ENCODE results near the gene DEFB124. TPM values are rescaled to one million over a fixed set of nuclear protein-coding genes. Genes with fewer than 3 reads are reported as not detected.
"Not testable (repeated sequence)": the region's sequence is repeated elsewhere in the genome, so short reads cannot be mapped to it uniquely, and the experiment has no call there.

The DEFB124 gene
- total RNA-seq, 1 experiment from 2014 or later: not detected

DNA sequence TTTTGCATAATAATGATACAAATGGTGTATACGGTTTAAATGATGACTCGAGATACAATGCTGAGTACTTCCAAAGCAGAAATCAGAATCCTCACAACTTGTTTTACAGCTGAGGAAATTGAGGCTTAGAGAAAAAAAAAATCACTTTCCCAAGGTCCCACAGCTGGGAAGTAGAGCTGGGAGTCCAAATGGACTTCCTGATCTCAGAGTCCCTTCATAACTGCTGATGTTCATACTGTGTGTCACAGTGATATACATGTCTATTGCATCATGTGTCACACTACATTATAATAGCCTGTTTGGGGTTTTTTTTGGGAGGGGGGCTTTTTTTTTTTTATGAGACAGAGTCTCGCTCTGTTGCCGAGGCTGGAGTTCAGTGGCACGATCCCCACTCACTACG lies 47.8 kb upstream of the DEFB124 start:
- intact Hi-C loops (cut with micrococcal nuclease): no loop called here
- Histone ChIP-seq H3K27me3 (ENCODE audit: low read length) (no peaks in the 10 kb centered on the region), H3K9me3 (ENCODE audit: low read length) (no peaks in the 10 kb centered on the region), H2AFZ (ENCODE audit: low read length) (no peak overlapping the region), H3K9ac (ENCODE audit: low read length) (no peak overlapping the region), H3K27ac (ENCODE audit: low read length) (no peak overlapping the region), H3K4me2 (ENCODE audit: low read length) (no peak overlapping the region), H3K36me3 (ENCODE audit: low read depth, low read length) (peaks cover 17% of the 10 kb centered on the region), H3F3A (ENCODE audit: low read length, unreplicated experiment) (no peaks in the 10 kb centered on the region), H3K9me2 (replicated peaks; ENCODE audit: low read length) (no peaks in the 10 kb centered on the region), H4K20me1 (ENCODE audit: low read length) (peaks cover 24% of the 10 kb centered on the region; the same call in 1 of the 2 replicates), H3K4me3 (ENCODE audit: low read length) (no peak overlapping the region), H3K79me2 (ENCODE audit: low read length) (peaks cover 76% of the 10 kb centered on the region), H3K4me1 (ENCODE audit: insufficient read depth, low read length) (no peaks in the 10 kb centered on the region)
- CTCF ChIA-PET: no interaction called here
- no TSS peak for BruUV-seq (replicated peaks)
- POLR2A ChIA-PET (ENCODE audit: unreplicated experiment): no interaction called here
- ATAC-seq: no peak
- TF ChIP-seq EZH2phosphoT487 (IDR thresholded peaks at IDR 0.05; ENCODE audit: borderline replicate concordance, low read length) (no peak), EZH2 (IDR thresholded peaks at IDR 0.05; ENCODE audit: low read length, unreplicated experiment) (no peak)
- TF ChIP-seq, protein P1, sequence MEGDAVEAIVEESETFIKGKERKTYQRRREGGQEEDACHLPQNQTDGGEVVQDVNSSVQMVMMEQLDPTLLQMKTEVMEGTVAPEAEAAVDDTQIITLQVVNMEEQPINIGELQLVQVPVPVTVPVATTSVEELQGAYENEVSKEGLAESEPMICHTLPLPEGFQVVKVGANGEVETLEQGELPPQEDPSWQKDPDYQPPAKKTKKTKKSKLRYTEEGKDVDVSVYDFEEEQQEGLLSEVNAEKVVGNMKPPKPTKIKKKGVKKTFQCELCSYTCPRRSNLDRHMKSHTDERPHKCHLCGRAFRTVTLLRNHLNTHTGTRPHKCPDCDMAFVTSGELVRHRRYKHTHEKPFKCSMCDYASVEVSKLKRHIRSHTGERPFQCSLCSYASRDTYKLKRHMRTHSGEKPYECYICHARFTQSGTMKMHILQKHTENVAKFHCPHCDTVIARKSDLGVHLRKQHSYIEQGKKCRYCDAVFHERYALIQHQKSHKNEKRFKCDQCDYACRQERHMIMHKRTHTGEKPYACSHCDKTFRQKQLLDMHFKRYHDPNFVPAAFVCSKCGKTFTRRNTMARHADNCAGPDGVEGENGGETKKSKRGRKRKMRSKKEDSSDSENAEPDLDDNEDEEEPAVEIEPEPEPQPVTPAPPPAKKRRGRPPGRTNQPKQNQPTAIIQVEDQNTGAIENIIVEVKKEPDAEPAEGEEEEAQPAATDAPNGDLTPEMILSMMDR (conservative IDR thresholded peaks at IDR 0.05; ENCODE audit: low read depth, low read length): no peak
- no peak for DNase-seq

DNA sequence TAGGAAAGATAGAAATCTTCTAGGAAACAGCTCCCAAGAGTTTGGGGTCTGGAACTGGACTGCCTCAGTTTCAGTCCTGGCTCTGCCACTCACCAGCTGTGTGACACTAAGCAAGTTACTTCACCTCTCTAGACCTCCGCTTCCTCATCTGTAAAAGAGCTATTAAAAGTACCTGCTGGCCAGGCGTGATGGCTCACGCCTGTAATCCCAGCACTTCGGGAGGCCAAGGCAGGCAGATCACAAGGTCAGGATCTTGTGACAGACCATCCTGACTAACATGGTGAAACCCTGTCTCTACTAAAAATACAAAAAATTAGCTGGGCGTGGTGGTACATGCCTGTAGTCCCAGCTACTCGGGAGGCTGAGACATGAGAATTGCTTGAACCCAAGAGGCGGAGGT lies 46.3 kb upstream of the DEFB124 start:
- H3K79me2 ChIP-seq (ENCODE audit: low read length): peaks cover 85% of the 10 kb centered on the region
- H3K4me2 ChIP-seq (ENCODE audit: low read length); ATAC-seq; POLR2A ChIA-PET (ENCODE audit: unreplicated experiment); H3K9me2 ChIP-seq (replicated peaks; ENCODE audit: low read length); DNase-seq; H3K27ac ChIP-seq (ENCODE audit: low read length); intact Hi-C loops (cut with micrococcal nuclease); H2AFZ ChIP-seq (ENCODE audit: low read length); H3K9ac ChIP-seq (ENCODE audit: low read length); H3K27me3 ChIP-seq (ENCODE audit: low read length); BruUV-seq (replicated peaks); H3K9me3 ChIP-seq (ENCODE audit: low read length); H3F3A ChIP-seq (ENCODE audit: low read length, unreplicated experiment); H3K4me3 ChIP-seq (ENCODE audit: low read length): not testable (repeated sequence)
- H4K20me1 ChIP-seq (ENCODE audit: low read length): peaks cover 31% of the 10 kb centered on the region; the same call in 1 of the 2 replicates
- CTCF ChIA-PET: interaction anchor here (0.6 kb wide), 1 partner anchor 1707 kb away, joined by 3 read pairs; no protein-coding TSS in a partner anchor
- H3K36me3 ChIP-seq (ENCODE audit: low read depth, low read length): peaks cover 10% of the 10 kb centered on the region; the same call in 1 of the 2 replicates
- peaks cover 13% of the 10 kb centered on the region for H3K4me1 ChIP-seq (ENCODE audit: insufficient read depth, low read length)

DNA sequence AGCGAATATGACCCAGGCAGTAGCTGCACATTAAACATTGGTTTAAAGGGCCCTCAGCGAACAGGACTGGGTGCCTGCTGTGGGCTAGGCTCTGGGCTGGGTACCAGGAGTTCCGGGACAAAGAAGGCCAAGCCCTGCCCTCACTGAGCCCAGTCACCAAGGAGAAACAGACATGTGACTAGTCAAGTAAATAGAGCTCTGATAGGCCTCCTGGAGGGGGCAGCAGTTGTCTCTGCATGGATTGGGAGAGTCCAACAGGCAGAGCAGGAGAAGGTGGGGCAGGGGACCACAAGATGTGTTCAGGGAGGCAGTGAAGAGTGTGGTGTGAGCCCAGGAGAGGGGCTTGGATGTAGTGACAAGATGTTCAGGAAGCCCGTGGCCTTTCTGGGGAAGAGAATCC lies 42.4 kb upstream of the DEFB124 start:
- no peak overlapping the region for H3K9ac ChIP-seq (ENCODE audit: low read length)
- TF ChIP-seq, protein P1 (conservative IDR thresholded peaks at IDR 0.05; ENCODE audit: low read depth, low read length): peak; percentile 64
- TF ChIP-seq EZH2phosphoT487 (IDR thresholded peaks at IDR 0.05; ENCODE audit: borderline replicate concordance, low read length): no peak
- TF ChIP-seq EZH2 (IDR thresholded peaks at IDR 0.05; ENCODE audit: low read length, unreplicated experiment): no peak
- no peaks in the 10 kb centered on the region for H3K9me3 ChIP-seq (ENCODE audit: low read length)
- H3K79me2 ChIP-seq (ENCODE audit: low read length): peaks cover 73% of the 10 kb centered on the region
- peak overlapping the region; percentile 97 for H3K4me2 ChIP-seq (ENCODE audit: low read length)
- H2AFZ ChIP-seq (ENCODE audit: low read length): no peak overlapping the region
- H3K36me3 ChIP-seq (ENCODE audit: low read depth, low read length): peaks cover 4% of the 10 kb centered on the region; the same call in 1 of the 2 replicates
- peak; percentile 73 for DNase-seq
- ChIA-PET POLR2A (ENCODE audit: unreplicated experiment) (no interaction called here), CTCF (interaction anchor here (0.6 to 1.0 kb wide), 3 partner anchors 30 to 96 kb away, joined by 3 to 9 read pairs (median 3); a partner anchor contains a TSS)
- no peaks in the 10 kb centered on the region for H3K9me2 ChIP-seq (replicated peaks; ENCODE audit: low read length)
- H4K20me1 ChIP-seq (ENCODE audit: low read length): peaks cover 18% of the 10 kb centered on the region; the same call in 1 of the 2 replicates
- H3K27me3 ChIP-seq (ENCODE audit: low read length): no peaks in the 10 kb centered on the region
- H3K27ac ChIP-seq (ENCODE audit: low read length): no peak overlapping the region
- intact Hi-C loops (cut with micrococcal nuclease): no loop called here
- BruUV-seq (replicated peaks): no TSS peak
- ATAC-seq: peak; percentile 67
- no peak overlapping the region for H3K4me3 ChIP-seq (ENCODE audit: low read length)
- H3F3A ChIP-seq (ENCODE audit: low read length, unreplicated experiment): no peaks in the 10 kb centered on the region
- H3K4me1 ChIP-seq (ENCODE audit: insufficient read depth, low read length): peaks cover 24% of the 10 kb centered on the region

Data from PC-3 (cell line).